ENCODE results near the gene TF.
"Not testable (repeated sequence)": the region's sequence is repeated elsewhere in the genome, so short reads cannot be mapped to it uniquely, and the experiment has no call there.

The TF gene

GRCh38 chr3:133745981-133746711, at the start of gene TF:
TF (plus strand) TSS chr3:133746393; CDS start chr3:133746441, 48 bp downstream.
- no peak for DNase-seq

- no peak for DNase-seq
Measured at GRCh38 chr3:133697960-133698359, 48.2 kb upstream of the TF start.

GRCh38 chr3:133699467-133699866, 46.7 kb upstream of the TF start:
- no peak for DNase-seq

- no peak for DNase-seq
Measured at GRCh38 chr3:133699903-133700302, 46.3 kb upstream of the TF start.

- no peak for DNase-seq
Measured at GRCh38 chr3:133700351-133700750, 45.8 kb upstream of the TF start.

GRCh38 chr3:133701435-133702358, 44.5 kb upstream of the TF start:
- DNase-seq = no peak

- no peak for DNase-seq
Measured at GRCh38 chr3:133703915-133704314, 42.3 kb upstream of the TF start.

- DNase-seq = no peak
Measured at GRCh38 chr3:133706033-133706432, 40.2 kb upstream of the TF start.

- no peak for DNase-seq
Measured at GRCh38 chr3:133709139-133709750, 36.9 kb upstream of the TF start.

- DNase-seq = no peak
Measured at GRCh38 chr3:133711013-133711412, 35.2 kb upstream of the TF start.

- DNase-seq = no peak
Measured at GRCh38 chr3:133712017-133712416, 34.2 kb upstream of the TF start.

- no peak for DNase-seq
Measured at GRCh38 chr3:133713347-133713746, 32.8 kb upstream of the TF start.

- no peak for DNase-seq
Measured at GRCh38 chr3:133717424-133717823, 28.8 kb upstream of the TF start.

- DNase-seq = no peak
Measured at GRCh38 chr3:133722935-133723334, 23.3 kb upstream of the TF start.

- no peak for DNase-seq
Measured at GRCh38 chr3:133730993-133731392, 15.2 kb upstream of the TF start.

GRCh38 chr3:133732231-133732630, 14.0 kb upstream of the TF start:
- DNase-seq = not testable (repeated sequence)

GRCh38 chr3:133733226-133733625, 13.0 kb upstream of the TF start:
- DNase-seq = no peak

GRCh38 chr3:133734305-133734704, 11.9 kb upstream of the TF start:
- no peak for DNase-seq

- no peak for DNase-seq
Measured at GRCh38 chr3:133742351-133743091, 3.7 kb upstream of the TF start.

GRCh38 chr3:133744241-133744640, 2.0 kb upstream of the TF start:
- DNase-seq = no peak

GRCh38 chr3:133745108-133745507, 1.1 kb upstream of the TF start:
- no peak for DNase-seq

- no peak for DNase-seq
Measured at GRCh38 chr3:133746712-133747066, 496 bp downstream of the TF start.

- DNase-seq = no peak
Measured at GRCh38 chr3:133747373-133747772, 1.2 kb downstream of the TF start.
